ENCODE data around the gene TMIE.

Gene TMIE

DNA sequence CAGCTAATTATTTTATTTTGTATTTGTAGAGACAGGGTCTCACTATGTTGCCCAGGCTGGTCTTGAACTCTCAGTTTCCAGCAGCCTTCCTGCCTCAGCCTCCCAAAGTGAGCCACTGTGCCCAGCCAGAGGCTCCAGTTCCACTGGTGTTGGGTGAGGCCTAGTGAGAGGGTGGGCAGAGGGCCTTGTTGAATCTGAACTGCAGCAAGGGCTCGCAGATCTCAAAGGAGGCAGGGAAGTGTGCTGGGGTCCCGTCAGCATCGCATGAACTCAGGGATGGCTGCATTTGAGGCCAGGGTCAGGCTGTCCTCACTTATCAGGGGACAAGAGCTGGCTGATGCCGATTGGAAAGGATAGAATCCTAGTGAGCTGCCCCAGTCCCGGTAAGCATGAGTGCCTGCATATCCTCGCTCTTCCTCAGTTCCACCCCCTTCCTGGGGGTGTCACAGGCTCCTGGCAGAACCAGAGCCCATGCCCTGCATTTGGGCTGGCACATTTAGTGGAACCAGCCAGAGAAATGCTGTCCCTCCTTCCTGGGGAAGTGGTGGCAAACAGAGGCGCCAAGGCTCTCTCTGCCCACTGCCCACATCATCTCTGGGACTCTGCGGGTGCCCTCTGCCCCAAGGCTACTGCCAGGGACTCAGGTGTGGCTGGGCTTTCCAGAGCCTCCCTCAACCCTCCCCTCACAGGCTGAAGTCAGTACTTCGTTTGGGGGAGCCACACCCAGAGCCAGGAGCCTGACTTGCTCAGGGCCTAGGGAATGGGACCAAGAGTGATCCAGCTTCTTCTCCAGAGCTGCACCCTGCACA lies 31.8 kb upstream of the TMIE start:
- DNase-seq (ENCODE audit: low read depth in 2 of 2) = no peak

DNA sequence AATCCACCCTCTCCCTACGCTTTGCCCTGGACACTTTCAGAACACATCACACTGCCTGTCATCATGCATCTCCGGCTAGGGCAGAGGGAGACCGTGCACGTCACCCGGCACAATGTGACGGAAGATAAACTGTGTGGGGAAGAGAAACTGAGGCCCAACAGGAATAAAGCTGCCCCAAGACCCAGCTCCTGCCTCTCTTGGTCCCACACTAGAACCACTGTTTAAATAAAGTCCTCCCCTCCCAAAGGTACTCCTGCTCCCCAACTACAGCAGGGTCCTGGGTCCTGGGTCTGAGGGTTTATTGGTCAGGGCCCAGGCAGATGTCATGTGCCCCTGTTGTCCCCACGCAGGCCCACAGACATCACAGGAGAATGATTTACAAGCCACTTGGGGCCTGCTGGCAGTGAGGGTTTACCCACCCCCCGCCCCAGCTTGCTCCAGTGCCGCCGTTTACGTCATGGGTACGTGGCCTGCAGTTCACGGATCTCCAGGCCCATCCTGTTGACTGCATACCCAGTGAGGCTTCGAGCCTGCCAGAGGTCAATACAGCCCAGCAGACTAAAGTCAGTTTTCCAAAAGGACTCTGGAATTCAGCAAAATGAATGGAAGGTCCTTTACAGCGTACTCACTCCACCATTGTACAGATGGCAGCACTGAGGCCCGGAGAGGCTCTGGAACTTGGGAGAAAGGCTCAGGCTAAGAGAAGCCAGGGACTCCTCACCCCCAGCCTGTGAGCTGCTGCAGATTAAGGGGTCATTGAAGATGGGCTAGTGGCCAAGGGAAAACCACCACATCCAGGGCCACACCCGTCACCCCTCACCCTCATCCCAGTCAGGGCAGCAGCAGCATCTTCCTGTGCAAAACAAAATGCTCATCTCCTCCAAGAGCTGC lies 30.9 kb upstream of the TMIE start:
- DNase-seq (ENCODE audit: low read depth in 2 of 2) = no peak

DNA sequence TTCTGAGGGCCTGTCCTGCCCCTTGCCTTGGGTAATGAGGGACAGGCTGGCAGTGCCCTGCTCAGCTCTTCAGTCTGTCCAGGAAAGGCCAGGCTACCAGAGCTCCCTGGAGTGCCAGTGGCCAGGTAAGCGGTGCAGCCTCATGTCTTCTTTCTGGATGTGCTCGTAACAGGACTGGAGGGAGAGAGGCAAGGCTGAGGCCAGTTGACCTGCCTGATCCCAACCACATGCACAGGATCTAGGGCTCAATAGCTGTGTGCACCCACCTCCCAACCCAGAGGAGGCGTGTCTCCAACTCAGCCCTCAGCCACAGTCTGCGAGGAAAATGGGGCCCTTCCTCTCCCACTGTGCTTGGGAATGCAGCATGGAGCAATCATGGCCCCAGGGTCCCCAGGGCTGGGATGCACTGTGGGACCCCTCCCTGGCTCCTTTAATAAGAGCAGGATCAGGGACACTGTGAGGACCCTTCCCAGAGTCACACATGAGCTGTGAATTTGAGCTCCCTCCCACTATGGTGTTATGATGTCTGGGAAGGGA lies 30.2 kb upstream of the TMIE start:
- no peak for DNase-seq (ENCODE audit: low read depth in 2 of 2)

DNA sequence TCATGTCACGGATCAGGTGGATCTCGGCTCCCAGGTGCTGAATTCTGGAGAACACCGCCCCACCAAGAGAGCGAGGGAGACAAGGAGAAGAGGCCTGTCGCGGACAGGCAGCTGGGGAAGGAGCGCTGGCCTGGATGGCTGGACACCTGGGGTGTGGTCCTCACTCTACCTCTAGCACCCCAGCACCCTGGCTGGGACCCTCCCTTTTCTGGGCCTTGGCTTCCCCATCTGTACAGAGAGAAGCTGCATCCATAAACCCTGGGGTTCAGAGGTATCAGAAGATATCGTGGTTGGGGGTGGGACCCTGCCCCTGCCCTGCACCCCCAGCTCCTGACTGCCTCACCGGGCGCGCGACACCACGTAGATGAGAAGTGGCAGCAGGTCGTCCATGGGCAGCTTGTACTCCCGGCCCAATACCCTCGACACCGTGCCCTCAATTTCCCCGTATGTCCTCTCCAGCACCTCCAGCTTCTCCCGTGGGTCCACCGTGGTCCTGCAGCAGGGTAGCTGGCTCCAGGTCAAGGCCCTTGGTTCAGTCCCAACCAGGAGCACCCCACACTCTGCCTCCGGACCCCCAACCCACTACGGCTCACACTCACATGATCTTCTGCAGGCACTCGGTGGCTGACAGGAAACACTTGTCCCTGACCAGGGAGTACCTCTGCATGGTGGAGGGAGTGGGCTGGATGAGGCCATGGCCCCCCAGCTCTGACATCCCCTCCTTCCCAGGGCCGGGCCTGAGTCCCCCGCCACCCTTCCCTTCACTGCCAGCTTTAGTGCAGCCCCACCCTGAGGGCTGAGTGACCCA lies 29.4 kb upstream of the TMIE start:
- DNase-seq (ENCODE audit: low read depth in 2 of 2) = no peak

DNA sequence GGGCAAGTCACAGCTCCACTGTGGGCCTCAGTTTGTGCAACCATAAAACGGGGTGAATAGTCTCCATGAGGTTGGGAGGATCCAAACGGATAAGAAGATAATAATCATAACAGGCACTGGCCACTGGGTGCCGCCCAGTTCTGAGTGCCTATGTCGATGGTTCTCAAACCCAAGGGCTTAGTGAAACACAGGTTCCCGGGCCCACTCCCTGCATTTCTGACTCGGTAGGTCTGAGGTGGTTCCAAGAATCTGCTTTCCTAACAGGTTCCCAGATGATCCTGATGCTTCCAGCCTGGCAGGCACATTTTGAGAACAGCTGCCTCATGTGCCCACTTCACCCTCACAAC lies 28.9 kb upstream of the TMIE start:
- no peak for DNase-seq (ENCODE audit: low read depth in 2 of 2)

DNA sequence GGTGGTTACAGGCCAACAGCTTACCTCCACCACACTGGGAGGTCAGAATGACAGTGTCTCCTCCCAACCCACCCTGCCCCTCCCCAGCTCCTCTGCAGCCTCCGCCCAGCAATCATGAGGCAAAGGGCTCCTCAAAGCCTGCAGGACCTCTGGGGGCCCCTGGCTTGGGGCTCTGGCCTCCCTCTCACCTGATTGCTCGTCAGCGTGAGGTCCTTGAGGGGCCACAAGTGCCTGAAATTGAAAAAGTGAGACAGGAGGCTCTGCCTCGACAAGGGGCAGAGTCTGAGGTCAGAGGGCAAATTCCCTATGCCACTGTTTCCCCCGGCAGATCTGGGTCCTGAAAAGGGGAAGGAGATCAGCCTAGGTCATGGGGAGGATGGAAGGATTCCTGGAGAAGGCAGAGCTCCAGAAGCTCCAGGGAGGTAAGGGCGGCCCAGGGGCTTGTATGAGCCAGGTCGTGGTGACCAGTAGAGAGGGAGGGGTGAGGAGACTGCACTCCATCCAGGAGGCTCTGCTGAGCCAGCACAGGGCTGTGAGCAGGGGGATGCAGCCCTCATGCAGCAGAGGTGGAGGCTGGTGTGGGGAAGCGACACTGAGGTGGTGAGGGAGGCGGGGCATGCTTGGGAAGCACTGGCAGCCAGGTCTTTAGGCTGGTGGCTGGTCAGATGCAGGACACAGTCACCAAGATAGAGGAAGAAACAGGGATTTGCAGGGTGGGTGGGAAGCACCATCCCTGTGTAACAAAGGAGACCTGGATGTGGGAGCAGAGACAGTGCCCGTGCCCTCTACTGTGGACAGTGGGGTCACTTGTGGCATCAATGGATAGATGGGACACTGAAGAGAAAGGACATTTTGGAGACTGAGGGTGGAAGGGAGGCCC lies 27.8 kb upstream of the TMIE start:
- no peak for DNase-seq (ENCODE audit: low read depth in 2 of 2)

DNA sequence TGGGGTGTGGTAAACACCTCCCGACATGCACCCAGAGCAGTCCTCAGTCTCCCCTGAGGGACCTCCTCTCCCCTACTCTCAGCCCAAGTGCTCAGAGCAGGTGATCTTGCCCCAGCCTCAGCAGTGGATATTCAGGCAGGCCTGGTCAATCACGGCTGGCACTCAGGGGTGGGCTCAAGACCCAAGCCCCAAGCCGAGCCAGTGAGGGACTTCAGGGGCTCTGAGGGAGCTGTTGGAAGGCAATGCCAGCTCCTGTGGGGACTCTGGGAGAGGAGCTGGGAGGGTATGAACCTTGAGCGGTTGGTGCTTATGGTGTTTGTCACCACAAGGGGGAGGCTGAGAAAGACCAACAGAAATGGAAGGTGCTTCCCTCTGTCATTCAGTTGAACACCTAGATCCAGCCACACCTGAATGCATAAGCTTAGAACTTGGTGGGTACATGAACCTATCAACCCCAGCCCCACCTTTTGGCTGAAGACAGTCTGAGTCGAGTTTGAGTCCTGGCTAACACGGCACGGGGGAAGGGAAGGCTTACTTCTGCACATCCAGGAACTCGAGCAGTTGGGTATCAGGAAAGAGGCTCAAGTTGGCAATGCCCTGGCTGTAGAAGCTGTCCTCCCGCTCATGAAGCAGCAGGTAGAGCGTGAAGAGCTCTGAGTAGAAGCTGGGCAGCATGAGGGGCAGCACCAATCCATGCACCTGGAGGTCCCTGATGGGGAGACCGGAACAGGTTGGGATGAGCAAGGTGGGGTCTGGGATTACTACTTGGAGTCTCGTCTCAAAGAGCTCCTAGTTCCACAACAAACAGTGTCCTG lies 27.0 kb upstream of the TMIE start:
- DNase-seq (ENCODE audit: low read depth in 2 of 2) = no peak

DNA sequence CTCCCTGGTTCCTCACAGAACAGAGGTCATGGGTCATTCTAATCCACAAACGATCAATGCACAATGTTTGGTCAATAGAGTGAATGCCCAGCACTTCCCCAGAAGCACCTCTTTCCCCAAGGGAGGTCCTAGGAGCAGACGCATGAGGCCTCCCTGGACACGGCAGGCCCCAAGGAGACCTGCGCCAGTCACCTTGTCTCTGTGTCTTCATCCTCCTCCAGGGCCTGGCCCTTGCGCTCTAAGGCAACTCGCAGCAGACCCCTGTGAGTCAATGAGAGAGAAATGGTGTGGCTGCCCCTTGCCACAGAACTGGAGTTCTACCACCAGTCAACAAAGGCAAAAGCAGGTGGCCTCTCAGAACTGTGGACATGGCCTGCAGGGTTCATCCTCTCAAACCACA lies 25.8 kb upstream of the TMIE start:
- no peak for DNase-seq (ENCODE audit: low read depth in 2 of 2)

DNA sequence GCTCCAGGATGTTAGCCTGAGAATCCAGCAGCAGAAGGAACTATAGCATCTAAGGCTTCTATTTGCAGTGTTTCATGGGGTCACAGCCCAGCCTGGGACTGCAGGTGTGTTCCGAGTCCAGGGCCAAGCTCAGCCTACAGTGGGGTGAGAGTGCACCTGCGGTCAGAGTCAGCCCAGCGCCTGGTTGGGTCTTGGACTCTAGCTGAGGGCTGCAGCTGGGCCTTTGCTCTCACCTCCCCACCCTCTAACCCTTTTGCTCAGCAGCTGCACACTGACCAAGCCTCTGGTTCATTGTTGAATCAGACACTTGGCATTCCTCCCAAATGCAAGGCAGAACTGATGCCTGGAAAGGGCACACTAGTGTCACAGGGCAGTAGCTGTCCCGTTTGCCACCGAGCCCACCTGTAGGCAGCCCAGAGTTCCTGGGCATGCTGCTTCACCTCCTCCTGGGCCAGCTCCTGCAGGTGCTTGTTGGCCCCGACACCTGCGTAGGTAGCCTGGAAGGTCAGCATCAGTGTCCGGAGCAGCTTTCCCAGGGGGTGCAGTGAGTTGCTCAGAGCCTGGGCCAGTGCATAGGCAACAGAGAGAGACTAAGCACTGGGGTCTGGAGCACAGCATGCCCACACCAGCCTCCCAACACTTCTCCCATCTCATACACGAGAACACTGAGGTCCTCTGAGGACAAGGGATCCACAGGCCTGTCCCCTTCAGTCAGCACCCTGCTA lies 25.2 kb upstream of the TMIE start:
- no peak for DNase-seq (ENCODE audit: low read depth in 2 of 2)

DNA sequence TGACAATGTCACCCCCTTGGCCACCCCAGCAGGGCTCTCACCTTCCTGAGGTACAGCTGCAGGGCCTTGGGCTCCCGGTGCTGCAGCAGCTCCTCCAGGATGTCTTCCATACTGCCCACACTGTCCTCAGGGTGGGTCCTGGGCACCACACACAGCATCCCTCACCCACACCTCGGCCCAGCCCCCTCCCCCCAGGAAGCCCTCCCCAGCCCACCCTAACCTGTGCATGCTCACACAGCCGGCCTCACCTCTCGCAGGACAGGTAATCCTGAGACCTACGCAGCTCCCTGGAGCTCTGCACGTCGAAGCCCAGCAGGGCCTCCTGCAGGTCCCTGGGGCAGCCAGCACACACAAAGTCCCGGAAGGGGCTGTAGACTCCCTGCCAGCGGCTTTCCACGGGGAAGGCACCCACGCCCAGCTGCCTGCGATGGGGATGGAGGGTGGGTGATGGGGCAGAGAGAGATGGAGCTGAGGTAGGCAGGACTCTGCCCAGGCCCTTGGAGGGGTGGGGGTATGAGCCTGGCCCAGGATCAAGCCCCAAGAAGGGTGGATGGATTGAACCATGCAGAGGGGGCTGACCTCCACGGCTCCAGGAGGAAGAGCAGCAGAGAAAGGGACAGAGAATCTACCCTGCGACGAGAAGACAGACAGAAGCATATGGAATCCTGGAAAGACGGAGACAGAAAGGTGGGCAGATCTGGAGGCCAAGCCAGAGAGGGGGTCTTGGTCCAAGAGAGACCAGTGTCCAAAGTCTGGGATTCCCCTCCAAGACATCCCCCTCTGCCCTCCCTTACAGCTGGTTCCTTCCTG lies 24.4 kb upstream of the TMIE start:
- no peak for DNase-seq (ENCODE audit: low read depth in 2 of 2)

DNA sequence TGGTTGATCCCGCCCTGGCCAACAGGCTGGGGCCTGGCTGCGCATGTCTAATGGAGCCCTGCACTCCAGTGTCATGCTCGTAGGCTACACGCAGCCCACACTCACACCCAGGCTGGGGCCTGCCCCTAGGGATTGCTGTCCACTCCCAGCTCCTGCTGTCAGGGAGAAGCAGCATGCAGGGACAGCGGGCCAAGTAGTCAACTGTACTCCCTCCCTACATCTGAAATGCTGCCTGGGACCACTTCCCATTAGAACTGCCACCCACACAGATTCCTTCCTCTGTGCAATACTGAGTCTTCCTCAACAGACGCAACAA lies 23.8 kb upstream of the TMIE start:
- DNase-seq (ENCODE audit: low read depth in 2 of 2) = no peak

DNA sequence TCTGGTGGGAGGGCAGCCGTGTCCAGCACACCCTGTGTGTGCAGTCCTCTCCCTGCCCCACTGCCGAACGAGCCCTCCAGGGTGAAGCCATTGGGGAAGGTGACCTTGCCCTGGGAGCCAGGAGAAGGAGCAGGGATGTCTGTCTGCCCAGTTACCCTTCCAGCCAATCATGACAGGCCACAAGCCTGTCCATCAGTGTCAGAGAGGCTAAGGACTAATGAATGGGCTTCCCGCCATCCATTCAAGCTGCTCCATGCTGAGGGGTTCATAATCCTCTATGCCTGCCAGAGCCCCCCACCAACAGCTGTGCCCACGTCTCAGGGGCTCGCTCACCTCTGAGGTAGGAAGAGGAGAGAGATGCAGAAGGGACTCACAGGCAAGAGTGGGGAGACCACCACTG lies 22.9 kb upstream of the TMIE start:
- no peak for DNase-seq (ENCODE audit: low read depth in 2 of 2)

DNA sequence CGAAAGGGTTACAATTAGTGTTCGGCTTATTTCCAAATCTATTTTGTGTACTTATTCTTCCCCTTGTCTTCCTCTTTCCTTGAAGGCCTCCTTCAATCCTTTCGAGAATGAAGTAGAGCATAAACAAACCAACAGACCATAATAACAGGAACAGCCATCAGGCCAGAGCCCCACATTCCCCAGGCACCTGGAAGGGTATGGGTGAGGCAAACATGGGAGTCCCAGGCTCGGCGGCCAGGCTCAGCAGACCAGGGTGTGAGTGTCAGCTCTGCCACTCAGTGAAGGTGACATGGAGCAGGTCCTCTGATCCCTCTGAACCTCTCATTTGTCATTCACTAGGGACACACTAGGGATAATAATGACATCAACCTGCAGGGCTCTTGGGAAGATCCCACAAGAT lies 21.5 kb upstream of the TMIE start:
- DNase-seq (ENCODE audit: low read depth in 2 of 2) = no peak

DNA sequence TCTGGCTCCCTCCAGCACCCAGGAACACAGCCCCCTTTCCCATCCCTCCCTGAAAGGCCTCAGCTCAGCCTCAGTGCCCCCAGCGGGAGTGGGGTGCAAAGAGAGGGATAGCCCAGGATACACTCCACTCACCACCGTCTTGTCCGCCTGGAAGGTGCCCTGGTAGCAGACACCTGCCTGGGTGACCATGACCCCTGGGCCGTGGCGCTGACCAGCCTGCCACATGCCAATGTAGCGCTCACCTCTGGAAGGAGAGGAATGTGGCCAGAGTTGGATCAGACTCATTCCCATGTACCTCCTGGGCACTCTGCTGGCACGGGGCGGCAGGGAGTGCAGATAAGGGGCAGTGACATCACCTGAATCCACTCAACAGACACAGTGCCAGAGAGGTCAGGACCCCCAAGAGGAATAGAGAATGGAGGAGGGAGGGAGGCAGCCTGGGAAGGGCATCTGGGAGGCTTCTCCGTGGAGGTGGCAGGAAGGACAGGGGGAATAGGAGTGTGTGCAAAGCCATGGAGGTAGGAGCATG lies 20.8 kb upstream of the TMIE start:
- DNase-seq (ENCODE audit: low read depth in 2 of 2) = no peak

DNA sequence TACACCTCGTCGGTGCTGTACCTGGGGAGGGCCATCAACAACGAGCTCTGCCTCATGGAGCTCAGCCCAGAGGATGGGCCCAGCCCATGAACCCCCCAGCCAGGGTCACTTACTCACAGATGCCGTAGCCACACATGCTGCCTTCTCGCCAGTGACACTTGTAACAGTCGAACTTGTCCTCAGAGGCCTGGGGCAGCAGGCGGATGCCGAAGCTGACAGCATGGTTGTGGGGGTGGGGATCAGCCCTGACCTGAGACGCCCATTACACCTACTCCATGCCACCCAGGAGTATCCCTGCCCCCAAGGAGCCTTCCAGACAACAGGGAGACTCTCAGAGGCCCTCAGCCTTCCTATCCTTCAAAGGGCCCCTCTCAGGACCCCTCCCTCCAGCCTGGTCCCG lies 19.8 kb upstream of the TMIE start:
- no peak for DNase-seq (ENCODE audit: low read depth in 2 of 2)

DNA sequence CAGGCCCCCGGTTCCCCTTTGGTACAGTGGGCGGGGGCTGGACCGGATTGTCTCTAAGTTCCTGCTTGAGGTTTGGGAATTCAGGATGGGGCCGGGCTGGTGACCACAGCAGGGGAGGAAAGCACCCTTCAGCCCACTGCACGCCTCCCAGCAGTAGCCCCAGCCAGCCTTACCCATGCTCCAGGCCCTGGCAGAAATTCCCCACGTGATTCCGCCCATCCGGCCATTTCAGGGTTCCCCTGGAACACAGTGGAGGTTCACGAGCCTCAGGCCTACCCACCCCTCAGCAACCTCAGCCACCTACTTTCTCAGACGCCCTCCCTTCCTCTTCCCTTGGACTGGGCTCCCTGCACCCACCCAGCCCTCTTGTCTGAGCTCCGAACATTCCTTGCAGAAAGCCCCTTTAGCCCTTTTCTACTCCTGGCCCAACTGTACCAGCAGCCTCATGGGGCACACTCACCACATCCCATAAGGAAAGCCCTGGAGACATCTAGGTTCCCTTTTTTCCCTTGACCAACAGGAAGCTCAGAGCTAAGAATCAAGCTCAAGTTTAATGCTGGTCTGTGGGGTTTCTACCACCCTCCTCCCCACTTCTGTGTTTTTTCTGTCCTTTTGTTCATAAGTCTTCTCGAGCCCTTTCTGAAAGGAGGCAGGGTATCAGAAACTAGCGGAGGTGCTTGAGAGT lies 19.2 kb upstream of the TMIE start:
- no peak for DNase-seq (ENCODE audit: low read depth in 2 of 2)

DNA sequence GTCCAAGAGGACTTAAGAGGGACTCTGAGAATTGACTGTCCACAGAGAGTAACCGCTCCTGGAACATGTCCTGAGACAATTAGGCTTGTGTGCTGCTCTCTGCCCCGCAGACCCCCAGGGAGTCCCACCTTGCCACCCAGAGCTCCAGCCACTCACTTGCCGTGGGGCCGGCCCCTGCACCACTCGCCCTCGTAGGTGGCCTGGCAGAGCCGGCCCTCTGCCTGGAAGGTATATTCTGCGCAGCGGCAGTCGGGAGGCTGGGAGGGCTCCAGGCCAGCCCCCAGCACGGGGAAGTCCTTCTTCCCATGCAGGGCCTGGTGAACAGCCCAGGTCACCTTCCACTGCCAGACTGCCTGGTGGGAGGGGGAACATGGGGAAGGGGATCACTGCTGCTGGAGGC lies 18.2 kb upstream of the TMIE start:
- DNase-seq (ENCODE audit: low read depth in 2 of 2) = no peak

DNA sequence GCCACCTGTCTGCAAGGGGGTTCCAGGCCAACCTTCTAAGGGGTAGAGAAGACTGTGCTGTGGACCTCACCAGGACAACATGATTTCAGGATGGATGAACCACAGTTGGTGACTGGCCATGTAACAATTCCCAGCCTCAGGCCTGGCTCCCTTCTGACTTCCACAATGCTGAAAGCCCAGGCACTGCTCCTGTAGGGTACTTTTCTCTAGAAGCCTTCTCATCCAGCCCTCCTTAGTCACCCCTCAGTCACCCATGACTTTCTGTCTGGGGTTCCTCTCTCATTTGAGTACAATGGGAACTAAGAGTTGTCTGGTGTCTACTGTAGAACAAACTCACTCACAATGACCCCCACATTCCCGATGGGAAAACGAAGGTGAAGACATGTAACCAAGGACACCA lies 16.3 kb upstream of the TMIE start:
- no peak for DNase-seq (ENCODE audit: low read depth in 2 of 2)

Measured in stimulated activated CD8-positive, alpha-beta memory T cell treated with anti-CD3 and anti-CD28 coated beads, Interleukin-15, amount 100 ng/mL, for 48 hours (primary cell).